T-helper 2 cell treated with Interferon-gamma antibody and Interleukin-4, amounts not matched to agents 100 ng/mL and 5 ng/mL, for 36 hours (primary cell): ENCODE results near the gene KCNMB3. TPM values are rescaled to one million over a fixed set of nuclear protein-coding genes. Genes with fewer than 3 reads are reported as not detected.

Source experiments
- intact Hi-C: fragments of 100-400 bp; cut with micrococcal nuclease; formaldehyde crosslinking; loops from one replicate; pipeline ENCODE4 v1.15.1; 2023
- total RNA-seq: library from RNA; stranded (reverse); gene quantifications from 2 replicates; pipeline ENCODE4 v1.2.3, GENCODE V29; 2022

KCNMB3 gene
- total RNA-seq, 1 donor from 2014 or later: 1.6 TPM

- intact Hi-C loops: no loop called here
These were observed 50.1 kb downstream of the KCNMB3 start for GRCh38 chr3:179200790-179201189.

- intact Hi-C loops: loop anchor here (1.0 to 2.0 kb wide), 2 partner anchors 16 to 49 kb away; no protein-coding TSS in a partner anchor
These were observed 54.2 kb downstream of the KCNMB3 start for GRCh38 chr3:179196700-179197099.

- intact Hi-C loops: loop anchor here (1.0 to 2.0 kb wide), 2 partner anchors 15 to 49 kb away; no protein-coding TSS in a partner anchor
These were observed 54.8 kb downstream of the KCNMB3 start for GRCh38 chr3:179196098-179196497.

- intact Hi-C loops: no loop called here
These were observed 56.0 kb downstream of the KCNMB3 start for GRCh38 chr3:179194931-179195330.

Other genes with a start within 250 kb of the KCNMB3 start
- gene ZMAT3, start 179.3 kb downstream of the KCNMB3 start, total RNA-seq: 17.3 and 18.5 TPM in 2 replicates
- gene PIK3CA, start 102.8 kb downstream of the KCNMB3 start, total RNA-seq: 20.0 and 20.8 TPM in 2 replicates
- 32.9 and 33.6 TPM in 2 replicates for gene ZNF639, start 71.9 kb upstream of the KCNMB3 start, total RNA-seq
- gene MFN1, start 96.6 kb upstream of the KCNMB3 start, total RNA-seq: 23.4 and 32.2 TPM in 2 replicates
- gene GNB4, start 200.4 kb upstream of the KCNMB3 start, total RNA-seq: 10.8 and 11.9 TPM in 2 replicates